HEK293 (cell line): ENCODE results near the gene CAPN8.

Source experiments
- IKZF3 ChIP-seq: fragments of 450-650 bp; IDR thresholded peaks from 2 replicates; pipeline ENCODE4 v1.5.0; 2018; ENCODE audit warnings: missing biosample characterization, mild to moderate bottlenecking, missing genetic modification characterization, moderate library complexity
- KLF8 ChIP-seq: fragments of 450-650 bp; formaldehyde crosslinking; IDR thresholded peaks from 2 replicates; pipeline ENCODE4 v1.5.1; 2016; ENCODE audit warnings: missing biosample characterization, missing genetic modification characterization
- SP3 ChIP-seq: fragments of 450-650 bp; formaldehyde crosslinking; IDR thresholded peaks from 2 replicates; pipeline ENCODE4 v1.5.1; 2016; ENCODE audit warnings: missing biosample characterization, missing genetic modification characterization
- SP7 ChIP-seq: fragments of 450-650 bp; formaldehyde crosslinking; IDR thresholded peaks from 2 replicates; pipeline ENCODE4 v1.5.1; 2016; ENCODE audit warnings: missing biosample characterization, missing genetic modification characterization
- ZFHX2 ChIP-seq: fragments of 450-650 bp; formaldehyde crosslinking; conservative IDR thresholded peaks from 2 replicates; pipeline ENCODE4 v1.5.1; 2016; ENCODE audit warnings: missing biosample characterization, missing genetic modification characterization
- ZFP37 ChIP-seq: fragments of 450-650 bp; formaldehyde crosslinking; IDR thresholded peaks from 2 replicates; pipeline ENCODE4 v1.5.1; 2016; ENCODE audit warnings: missing biosample characterization, missing genetic modification characterization
- ZNF132 ChIP-seq: fragments of 450-650 bp; formaldehyde crosslinking; IDR thresholded peaks from 2 replicates; pipeline ENCODE4 v1.5.1; 2017; ENCODE audit warnings: missing biosample characterization, missing genetic modification characterization, borderline replicate concordance
- ZNF2 ChIP-seq: fragments of 450-650 bp; formaldehyde crosslinking; IDR thresholded peaks from 2 replicates; pipeline ENCODE4 v1.5.1; 2016; ENCODE audit warnings: missing biosample characterization, missing genetic modification characterization
- ZNF394 ChIP-seq: fragments of 450-650 bp; formaldehyde crosslinking; IDR thresholded peaks from 2 replicates; pipeline ENCODE4 v1.5.1; 2016; ENCODE audit warnings: missing biosample characterization, missing genetic modification characterization, mild to moderate bottlenecking, moderate library complexity, borderline replicate concordance
- ZNF610 ChIP-seq: fragments of 450-650 bp; formaldehyde crosslinking; IDR thresholded peaks from 2 replicates; pipeline ENCODE4 v1.5.1; 2016; ENCODE audit warnings: missing biosample characterization, missing genetic modification characterization, borderline replicate concordance
- ZNF629 ChIP-seq: fragments of 450-650 bp; formaldehyde crosslinking; IDR thresholded peaks from 2 replicates; pipeline ENCODE4 v1.5.1; 2017; ENCODE audit warnings: missing biosample characterization, missing genetic modification characterization
- ZNF660 ChIP-seq: fragments of 450-650 bp; IDR thresholded peaks from 2 replicates; pipeline ENCODE4 v1.5.1; 2018; ENCODE audit warnings: missing biosample characterization, mild to moderate bottlenecking, missing genetic modification characterization
- ZNF792 ChIP-seq: fragments of 450-650 bp; formaldehyde crosslinking; IDR thresholded peaks from 2 replicates; pipeline ENCODE4 v1.5.1; 2016; ENCODE audit warnings: missing biosample characterization, missing genetic modification characterization
- ZSCAN23 ChIP-seq: fragments of 450-650 bp; formaldehyde crosslinking; IDR thresholded peaks from 2 replicates; pipeline ENCODE4 v1.5.1; 2016; ENCODE audit warnings: missing biosample characterization, missing genetic modification characterization
- ZSCAN30 ChIP-seq: fragments of 450-650 bp; IDR thresholded peaks from 2 replicates; pipeline ENCODE4 v1.5.1; 2018; ENCODE audit warnings: missing biosample characterization, mild to moderate bottlenecking, missing genetic modification characterization, moderate library complexity
- ZXDB ChIP-seq: fragments of 450-650 bp; formaldehyde crosslinking; IDR thresholded peaks from 2 replicates; pipeline ENCODE4 v1.5.1; 2016; ENCODE audit warnings: missing biosample characterization, missing genetic modification characterization
- TF ChIP-seq, protein P1 (sequence below): fragments of 450-650 bp; formaldehyde crosslinking; IDR thresholded peaks from 2 replicates; pipeline ENCODE4 v1.5.1; 2016; ENCODE audit warnings: missing biosample characterization, missing genetic modification characterization
- TF ChIP-seq, protein P2 (sequence below): fragments of 450-650 bp; formaldehyde crosslinking; IDR thresholded peaks from 2 replicates; pipeline ENCODE4 v1.5.1; 2016; ENCODE audit warnings: missing biosample characterization, missing genetic modification characterization
- TF ChIP-seq, protein P3 (sequence below): fragments of 450-650 bp; formaldehyde crosslinking; IDR thresholded peaks from 2 replicates; pipeline ENCODE4 v1.5.1; 2016; ENCODE audit warnings: missing biosample characterization, missing genetic modification characterization, low read depth
- TF ChIP-seq, protein P4 (sequence below): fragments of 450-650 bp; formaldehyde crosslinking; IDR thresholded peaks from 2 replicates; pipeline ENCODE4 v1.5.1; 2016; ENCODE audit warnings: missing biosample characterization, missing genetic modification characterization
- TF ChIP-seq, protein P5 (sequence below): fragments of 450-650 bp; formaldehyde crosslinking; IDR thresholded peaks from 2 replicates; pipeline ENCODE4 v1.5.1; 2016; ENCODE audit warnings: missing biosample characterization, missing genetic modification characterization
- TF ChIP-seq, protein P6 (sequence below): fragments of 450-650 bp; formaldehyde crosslinking; IDR thresholded peaks from 2 replicates; pipeline ENCODE4 v1.5.1; 2016; ENCODE audit warnings: missing biosample characterization, missing genetic modification characterization
- TF ChIP-seq, protein P7 (sequence below): fragments of 450-650 bp; formaldehyde crosslinking; IDR thresholded peaks from 2 replicates; pipeline ENCODE4 v1.5.1; 2017; ENCODE audit warnings: missing biosample characterization, missing genetic modification characterization
- TF ChIP-seq, protein P8 (sequence below): fragments of 450-650 bp; formaldehyde crosslinking; IDR thresholded peaks from 2 replicates; pipeline ENCODE4 v1.5.1; 2016; ENCODE audit warnings: missing biosample characterization, missing genetic modification characterization

The CAPN8 gene

DNA sequence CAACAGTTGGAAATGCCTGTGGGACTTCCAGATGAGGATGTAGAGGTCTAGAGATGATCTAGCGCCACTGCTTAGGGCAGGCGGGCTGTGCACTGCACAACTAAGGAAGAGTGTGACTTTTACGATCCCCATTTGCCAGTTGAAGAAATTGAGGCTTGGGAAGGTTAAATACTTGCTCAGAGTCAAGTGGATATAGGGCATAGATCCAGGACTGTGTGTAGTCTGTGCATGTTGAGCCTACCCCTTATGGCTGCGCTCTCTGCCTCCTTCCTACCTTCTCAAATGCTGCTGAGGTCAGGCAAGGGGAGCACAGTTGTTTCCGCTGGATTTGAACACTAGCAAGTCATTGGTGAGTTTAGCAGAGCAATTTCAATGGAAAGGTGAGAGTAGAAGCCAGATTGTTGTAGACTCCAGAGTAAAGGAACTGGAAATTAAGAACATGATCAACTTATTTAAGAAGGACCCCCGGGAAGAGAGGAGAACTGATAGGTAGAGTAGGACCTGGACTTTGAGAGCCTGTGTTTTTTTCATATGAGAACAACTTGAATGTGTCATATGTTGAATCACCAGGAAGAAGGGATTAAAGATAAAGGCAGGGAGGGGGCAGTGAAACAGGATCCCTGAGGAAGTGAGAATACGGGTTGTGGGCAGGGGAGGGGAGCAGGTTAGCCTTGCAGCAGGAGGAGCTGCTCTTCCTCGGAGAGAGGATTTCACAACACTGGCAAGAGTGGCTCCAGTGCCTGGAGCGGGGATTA is 49.5 kb upstream of the CAPN8 start (continued):
- TF ChIP-seq ZNF394 (tag by site-specific recombination) (peak; percentile 85), ZFHX2 (peak; percentile 67), ZNF629 (tag by site-specific recombination) (peak; percentile 90), ZSCAN30 (tag by site-specific recombination) (peak; percentile 46), ZNF660 (tag by site-specific recombination) (peak; percentile 83), ZNF792 (tag by site-specific recombination) (peak; percentile 85; the same call in 1 of the 2 replicates), SP3 (tag by site-specific recombination) (0 out of 2 replicates have a peak, but pooled peaks have one; percentile 19), ZNF2 (tag by site-specific recombination) (peak; percentile 81), ZNF132 (no peak), ZXDB (tag by site-specific recombination) (peak; percentile 81), SP7 (peak; percentile 95), ZFP37 (tag by site-specific recombination) (0 out of 2 replicates have a peak, but pooled peaks have one; percentile 60), IKZF3 (tag by site-specific recombination) (peak; percentile 85), ZNF610 (peak; percentile 72; the same call in 1 of the 2 replicates), ZSCAN23 (tag by site-specific recombination) (peak; percentile 23; the same call in 1 of the 2 replicates), KLF8 (peak; percentile 81)
- TF ChIP-seq, protein P1, sequence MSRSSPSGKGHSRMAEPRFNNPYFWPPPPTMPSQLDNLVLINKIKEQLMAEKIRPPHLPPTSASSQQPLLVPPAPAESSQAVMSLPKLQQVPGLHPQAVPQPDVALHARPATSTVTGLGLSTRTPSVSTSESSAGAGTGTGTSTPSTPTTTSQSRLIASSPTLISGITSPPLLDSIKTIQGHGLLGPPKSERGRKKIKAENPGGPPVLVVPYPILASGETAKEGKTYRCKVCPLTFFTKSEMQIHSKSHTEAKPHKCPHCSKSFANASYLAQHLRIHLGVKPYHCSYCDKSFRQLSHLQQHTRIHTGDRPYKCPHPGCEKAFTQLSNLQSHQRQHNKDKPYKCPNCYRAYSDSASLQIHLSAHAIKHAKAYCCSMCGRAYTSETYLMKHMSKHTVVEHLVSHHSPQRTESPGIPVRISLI (tag by site-specific recombination), result peak; percentile 99
- TF ChIP-seq, protein P2, sequence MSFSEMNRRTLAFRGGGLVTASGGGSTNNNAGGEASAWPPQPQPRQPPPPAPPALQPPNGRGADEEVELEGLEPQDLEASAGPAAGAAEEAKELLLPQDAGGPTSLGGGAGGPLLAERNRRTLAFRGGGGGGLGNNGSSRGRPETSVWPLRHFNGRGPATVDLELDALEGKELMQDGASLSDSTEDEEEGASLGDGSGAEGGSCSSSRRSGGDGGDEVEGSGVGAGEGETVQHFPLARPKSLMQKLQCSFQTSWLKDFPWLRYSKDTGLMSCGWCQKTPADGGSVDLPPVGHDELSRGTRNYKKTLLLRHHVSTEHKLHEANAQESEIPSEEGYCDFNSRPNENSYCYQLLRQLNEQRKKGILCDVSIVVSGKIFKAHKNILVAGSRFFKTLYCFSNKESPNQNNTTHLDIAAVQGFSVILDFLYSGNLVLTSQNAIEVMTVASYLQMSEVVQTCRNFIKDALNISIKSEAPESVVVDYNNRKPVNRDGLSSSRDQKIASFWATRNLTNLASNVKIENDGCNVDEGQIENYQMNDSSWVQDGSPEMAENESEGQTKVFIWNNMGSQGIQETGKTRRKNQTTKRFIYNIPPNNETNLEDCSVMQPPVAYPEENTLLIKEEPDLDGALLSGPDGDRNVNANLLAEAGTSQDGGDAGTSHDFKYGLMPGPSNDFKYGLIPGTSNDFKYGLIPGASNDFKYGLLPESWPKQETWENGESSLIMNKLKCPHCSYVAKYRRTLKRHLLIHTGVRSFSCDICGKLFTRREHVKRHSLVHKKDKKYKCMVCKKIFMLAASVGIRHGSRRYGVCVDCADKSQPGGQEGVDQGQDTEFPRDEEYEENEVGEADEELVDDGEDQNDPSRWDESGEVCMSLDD (tag by site-specific recombination), result peak; percentile 42; the same call in 1 of the 2 replicates
- TF ChIP-seq, protein P3, sequence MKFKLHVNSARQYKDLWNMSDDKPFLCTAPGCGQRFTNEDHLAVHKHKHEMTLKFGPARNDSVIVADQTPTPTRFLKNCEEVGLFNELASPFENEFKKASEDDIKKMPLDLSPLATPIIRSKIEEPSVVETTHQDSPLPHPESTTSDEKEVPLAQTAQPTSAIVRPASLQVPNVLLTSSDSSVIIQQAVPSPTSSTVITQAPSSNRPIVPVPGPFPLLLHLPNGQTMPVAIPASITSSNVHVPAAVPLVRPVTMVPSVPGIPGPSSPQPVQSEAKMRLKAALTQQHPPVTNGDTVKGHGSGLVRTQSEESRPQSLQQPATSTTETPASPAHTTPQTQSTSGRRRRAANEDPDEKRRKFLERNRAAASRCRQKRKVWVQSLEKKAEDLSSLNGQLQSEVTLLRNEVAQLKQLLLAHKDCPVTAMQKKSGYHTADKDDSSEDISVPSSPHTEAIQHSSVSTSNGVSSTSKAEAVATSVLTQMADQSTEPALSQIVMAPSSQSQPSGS, result no peak
- TF ChIP-seq, protein P4, sequence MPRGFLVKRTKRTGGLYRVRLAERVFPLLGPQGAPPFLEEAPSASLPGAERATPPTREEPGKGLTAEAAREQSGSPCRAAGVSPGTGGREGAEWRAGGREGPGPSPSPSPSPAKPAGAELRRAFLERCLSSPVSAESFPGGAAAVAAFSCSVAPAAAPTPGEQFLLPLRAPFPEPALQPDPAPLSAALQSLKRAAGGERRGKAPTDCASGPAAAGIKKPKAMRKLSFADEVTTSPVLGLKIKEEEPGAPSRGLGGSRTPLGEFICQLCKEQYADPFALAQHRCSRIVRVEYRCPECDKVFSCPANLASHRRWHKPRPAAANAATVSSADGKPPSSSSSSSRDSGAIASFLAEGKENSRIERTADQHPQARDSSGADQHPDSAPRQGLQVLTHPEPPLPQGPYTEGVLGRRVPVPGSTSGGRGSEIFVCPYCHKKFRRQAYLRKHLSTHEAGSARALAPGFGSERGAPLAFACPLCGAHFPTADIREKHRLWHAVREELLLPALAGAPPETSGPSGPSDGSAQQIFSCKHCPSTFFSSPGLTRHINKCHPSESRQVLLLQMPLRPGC (tag by site-specific recombination), result peak; percentile 77
- TF ChIP-seq, protein P5, sequence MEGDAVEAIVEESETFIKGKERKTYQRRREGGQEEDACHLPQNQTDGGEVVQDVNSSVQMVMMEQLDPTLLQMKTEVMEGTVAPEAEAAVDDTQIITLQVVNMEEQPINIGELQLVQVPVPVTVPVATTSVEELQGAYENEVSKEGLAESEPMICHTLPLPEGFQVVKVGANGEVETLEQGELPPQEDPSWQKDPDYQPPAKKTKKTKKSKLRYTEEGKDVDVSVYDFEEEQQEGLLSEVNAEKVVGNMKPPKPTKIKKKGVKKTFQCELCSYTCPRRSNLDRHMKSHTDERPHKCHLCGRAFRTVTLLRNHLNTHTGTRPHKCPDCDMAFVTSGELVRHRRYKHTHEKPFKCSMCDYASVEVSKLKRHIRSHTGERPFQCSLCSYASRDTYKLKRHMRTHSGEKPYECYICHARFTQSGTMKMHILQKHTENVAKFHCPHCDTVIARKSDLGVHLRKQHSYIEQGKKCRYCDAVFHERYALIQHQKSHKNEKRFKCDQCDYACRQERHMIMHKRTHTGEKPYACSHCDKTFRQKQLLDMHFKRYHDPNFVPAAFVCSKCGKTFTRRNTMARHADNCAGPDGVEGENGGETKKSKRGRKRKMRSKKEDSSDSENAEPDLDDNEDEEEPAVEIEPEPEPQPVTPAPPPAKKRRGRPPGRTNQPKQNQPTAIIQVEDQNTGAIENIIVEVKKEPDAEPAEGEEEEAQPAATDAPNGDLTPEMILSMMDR (tag by site-specific recombination), result peak; percentile 32; the same call in 1 of the 2 replicates
- TF ChIP-seq, protein P6, sequence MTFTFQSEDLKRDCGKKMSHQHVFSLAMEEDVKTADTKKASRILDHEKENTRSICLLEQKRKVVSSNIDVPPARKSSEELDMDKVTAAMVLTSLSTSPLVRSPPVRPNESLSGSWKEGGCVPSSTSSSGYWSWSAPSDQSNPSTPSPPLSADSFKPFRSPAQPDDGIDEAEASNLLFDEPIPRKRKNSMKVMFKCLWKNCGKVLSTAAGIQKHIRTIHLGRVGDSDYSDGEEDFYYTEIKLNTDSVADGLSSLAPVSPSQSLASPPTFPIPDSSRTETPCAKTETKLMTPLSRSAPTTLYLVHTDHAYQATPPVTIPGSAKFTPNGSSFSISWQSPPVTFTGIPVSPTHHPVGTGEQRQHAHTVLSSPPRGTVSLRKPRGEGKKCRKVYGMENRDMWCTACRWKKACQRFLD (tag by site-specific recombination), result no peak
- TF ChIP-seq, protein P7, sequence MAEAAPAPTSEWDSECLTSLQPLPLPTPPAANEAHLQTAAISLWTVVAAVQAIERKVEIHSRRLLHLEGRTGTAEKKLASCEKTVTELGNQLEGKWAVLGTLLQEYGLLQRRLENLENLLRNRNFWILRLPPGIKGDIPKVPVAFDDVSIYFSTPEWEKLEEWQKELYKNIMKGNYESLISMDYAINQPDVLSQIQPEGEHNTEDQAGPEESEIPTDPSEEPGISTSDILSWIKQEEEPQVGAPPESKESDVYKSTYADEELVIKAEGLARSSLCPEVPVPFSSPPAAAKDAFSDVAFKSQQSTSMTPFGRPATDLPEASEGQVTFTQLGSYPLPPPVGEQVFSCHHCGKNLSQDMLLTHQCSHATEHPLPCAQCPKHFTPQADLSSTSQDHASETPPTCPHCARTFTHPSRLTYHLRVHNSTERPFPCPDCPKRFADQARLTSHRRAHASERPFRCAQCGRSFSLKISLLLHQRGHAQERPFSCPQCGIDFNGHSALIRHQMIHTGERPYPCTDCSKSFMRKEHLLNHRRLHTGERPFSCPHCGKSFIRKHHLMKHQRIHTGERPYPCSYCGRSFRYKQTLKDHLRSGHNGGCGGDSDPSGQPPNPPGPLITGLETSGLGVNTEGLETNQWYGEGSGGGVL, result peak; percentile 97
- TF ChIP-seq, protein P8, sequence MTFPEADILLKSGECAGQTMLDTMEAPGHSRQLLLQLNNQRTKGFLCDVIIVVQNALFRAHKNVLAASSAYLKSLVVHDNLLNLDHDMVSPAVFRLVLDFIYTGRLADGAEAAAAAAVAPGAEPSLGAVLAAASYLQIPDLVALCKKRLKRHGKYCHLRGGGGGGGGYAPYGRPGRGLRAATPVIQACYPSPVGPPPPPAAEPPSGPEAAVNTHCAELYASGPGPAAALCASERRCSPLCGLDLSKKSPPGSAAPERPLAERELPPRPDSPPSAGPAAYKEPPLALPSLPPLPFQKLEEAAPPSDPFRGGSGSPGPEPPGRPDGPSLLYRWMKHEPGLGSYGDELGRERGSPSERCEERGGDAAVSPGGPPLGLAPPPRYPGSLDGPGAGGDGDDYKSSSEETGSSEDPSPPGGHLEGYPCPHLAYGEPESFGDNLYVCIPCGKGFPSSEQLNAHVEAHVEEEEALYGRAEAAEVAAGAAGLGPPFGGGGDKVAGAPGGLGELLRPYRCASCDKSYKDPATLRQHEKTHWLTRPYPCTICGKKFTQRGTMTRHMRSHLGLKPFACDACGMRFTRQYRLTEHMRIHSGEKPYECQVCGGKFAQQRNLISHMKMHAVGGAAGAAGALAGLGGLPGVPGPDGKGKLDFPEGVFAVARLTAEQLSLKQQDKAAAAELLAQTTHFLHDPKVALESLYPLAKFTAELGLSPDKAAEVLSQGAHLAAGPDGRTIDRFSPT (tag by site-specific recombination), result peak; percentile 90
